WERI-Rb-1 (cell line): Measurements from ENCODE around the gene IKBKE.

ENCODE experiments used
- DNase-seq: peaks from one replicate; pipeline ENCODE4 v3.0.0-alpha.2; 2020
- H3K27ac ChIP-seq: fragments of 250-450 bp; sonication (Bioruptor Pico); 2 replicates; pipeline ENCODE4 v1.5.1; 2020; ENCODE audit warnings: mild to moderate bottlenecking, moderate library complexity
- H3K27me3 ChIP-seq: fragments of 250-450 bp; sonication (Bioruptor Pico); 2 replicates; pipeline ENCODE4 v1.5.1; 2021; ENCODE audit warnings: mild to moderate bottlenecking, low read depth, moderate library complexity; ENCODE audit not compliant: insufficient read depth, severe bottlenecking
- H3K36me3 ChIP-seq: fragments of 250-450 bp; sonication (Bioruptor Pico); 2 replicates; pipeline ENCODE4 v1.5.1; 2020; ENCODE audit warnings: mild to moderate bottlenecking, moderate library complexity
- H3K4me3 ChIP-seq: 2 replicates; pipeline ENCODE4 v1.5.1; 2011; ENCODE audit warnings: low read depth, mild to moderate bottlenecking, control low read depth, low read length
- H3K9me3 ChIP-seq: fragments of 250-450 bp; sonication (Bioruptor Pico); 2 replicates; pipeline ENCODE4 v1.5.1; 2021; ENCODE audit warnings: mild to moderate bottlenecking, moderate library complexity; ENCODE audit not compliant: severe bottlenecking
- TF ChIP-seq, protein P1 (sequence below): IDR thresholded peaks from 2 replicates; pipeline ENCODE4 v1.5.1; 2011; ENCODE audit warnings: low read depth, mild to moderate bottlenecking, control low read depth, inconsistent platforms, low read length

The IKBKE gene

DNA sequence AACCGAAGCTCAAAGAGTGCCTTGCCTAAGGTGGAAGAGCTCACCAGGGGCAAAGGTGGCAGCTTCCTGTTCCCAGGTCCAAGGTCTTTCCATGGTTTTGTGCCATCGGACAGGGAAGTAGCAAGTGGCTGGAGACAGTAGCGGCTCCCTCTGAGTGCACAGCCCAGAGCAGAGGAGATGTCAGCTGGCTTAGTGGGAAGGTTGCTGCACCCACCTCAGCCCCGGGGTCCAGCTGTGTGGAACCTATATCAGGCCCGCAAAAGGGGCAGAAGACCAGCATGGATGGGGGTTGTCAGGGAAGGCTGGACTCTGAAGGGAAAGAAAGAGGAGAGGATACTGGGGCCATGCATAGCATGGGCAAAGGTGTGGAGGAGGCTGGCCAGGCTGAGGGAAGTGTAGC lies 6.8 kb downstream of the IKBKE start:
- H3K4me3 ChIP-seq: no peak overlapping the region
- no peaks in the 10 kb centered on the region for H3K27me3 ChIP-seq
- H3K36me3 ChIP-seq: no peaks in the 10 kb centered on the region
- no peak overlapping the region for H3K27ac ChIP-seq
- DNase-seq: no peak
- H3K9me3 ChIP-seq: no peaks in the 10 kb centered on the region
- TF ChIP-seq, protein P1, sequence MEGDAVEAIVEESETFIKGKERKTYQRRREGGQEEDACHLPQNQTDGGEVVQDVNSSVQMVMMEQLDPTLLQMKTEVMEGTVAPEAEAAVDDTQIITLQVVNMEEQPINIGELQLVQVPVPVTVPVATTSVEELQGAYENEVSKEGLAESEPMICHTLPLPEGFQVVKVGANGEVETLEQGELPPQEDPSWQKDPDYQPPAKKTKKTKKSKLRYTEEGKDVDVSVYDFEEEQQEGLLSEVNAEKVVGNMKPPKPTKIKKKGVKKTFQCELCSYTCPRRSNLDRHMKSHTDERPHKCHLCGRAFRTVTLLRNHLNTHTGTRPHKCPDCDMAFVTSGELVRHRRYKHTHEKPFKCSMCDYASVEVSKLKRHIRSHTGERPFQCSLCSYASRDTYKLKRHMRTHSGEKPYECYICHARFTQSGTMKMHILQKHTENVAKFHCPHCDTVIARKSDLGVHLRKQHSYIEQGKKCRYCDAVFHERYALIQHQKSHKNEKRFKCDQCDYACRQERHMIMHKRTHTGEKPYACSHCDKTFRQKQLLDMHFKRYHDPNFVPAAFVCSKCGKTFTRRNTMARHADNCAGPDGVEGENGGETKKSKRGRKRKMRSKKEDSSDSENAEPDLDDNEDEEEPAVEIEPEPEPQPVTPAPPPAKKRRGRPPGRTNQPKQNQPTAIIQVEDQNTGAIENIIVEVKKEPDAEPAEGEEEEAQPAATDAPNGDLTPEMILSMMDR: no peak

DNA sequence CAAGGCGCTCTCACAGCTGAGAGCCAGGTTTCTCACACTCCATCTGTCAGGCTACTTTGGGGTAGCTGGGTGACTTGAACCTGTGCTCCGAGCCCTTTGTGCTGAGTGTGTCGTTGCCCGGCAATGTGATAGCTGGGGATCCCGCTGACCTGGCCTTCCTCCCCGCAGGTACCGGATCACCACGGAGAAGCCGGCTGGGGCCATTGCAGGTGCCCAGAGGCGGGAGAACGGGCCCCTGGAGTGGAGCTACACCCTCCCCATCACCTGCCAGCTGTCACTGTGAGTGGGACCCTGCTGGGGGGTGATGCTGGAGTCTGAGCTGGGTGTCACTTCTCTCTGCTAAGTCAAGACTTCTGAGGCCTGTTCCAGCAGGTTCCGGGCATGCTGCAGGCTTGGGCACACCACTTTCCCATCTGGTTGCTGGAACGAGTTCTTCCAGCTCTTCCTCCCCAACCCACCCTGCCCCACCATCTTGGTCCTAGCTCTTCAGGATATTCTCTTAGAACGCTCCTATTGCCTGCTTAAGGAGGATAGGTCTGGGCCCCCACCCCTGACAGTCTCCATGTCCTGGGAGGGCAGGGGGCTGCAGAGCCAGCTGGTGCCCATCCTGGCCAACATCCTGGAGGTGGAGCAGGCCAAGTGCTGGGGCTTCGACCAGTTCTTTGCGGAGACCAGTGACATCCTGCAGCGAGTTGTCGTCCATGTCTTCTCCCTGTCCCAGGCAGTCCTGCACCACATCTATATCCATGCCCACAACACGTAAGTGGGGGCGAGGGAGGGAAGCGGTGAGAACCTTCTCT lies 7.5 kb downstream of the IKBKE start:
- no peak for DNase-seq
- no peak overlapping the region for H3K4me3 ChIP-seq
- TF ChIP-seq, protein P1: no peak
- no peaks in the 10 kb centered on the region for H3K27me3 ChIP-seq
- no peaks in the 10 kb centered on the region for H3K9me3 ChIP-seq
- no peak overlapping the region for H3K27ac ChIP-seq
- no peaks in the 10 kb centered on the region for H3K36me3 ChIP-seq

DNA sequence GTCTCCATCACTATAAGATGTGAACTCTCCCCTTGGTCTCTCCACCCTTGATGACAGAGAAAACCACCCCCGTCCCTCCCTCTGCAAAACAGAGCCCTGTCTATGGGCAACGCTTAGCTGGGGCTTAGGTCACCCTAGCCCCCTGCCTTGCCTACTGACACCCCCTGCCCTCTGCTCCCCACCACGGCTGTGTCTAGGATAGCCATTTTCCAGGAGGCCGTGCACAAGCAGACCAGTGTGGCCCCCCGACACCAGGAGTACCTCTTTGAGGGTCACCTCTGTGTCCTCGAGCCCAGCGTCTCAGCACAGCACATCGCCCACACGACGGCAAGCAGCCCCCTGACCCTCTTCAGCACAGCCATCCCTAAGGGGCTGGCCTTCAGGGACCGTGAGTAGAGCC lies 8.5 kb downstream of the IKBKE start:
- H3K27me3 ChIP-seq: no peaks in the 10 kb centered on the region
- H3K36me3 ChIP-seq: no peaks in the 10 kb centered on the region
- H3K9me3 ChIP-seq: no peaks in the 10 kb centered on the region
- H3K4me3 ChIP-seq: no peak overlapping the region
- H3K27ac ChIP-seq: no peak overlapping the region
- DNase-seq: no peak
- TF ChIP-seq, protein P1: no peak

DNA sequence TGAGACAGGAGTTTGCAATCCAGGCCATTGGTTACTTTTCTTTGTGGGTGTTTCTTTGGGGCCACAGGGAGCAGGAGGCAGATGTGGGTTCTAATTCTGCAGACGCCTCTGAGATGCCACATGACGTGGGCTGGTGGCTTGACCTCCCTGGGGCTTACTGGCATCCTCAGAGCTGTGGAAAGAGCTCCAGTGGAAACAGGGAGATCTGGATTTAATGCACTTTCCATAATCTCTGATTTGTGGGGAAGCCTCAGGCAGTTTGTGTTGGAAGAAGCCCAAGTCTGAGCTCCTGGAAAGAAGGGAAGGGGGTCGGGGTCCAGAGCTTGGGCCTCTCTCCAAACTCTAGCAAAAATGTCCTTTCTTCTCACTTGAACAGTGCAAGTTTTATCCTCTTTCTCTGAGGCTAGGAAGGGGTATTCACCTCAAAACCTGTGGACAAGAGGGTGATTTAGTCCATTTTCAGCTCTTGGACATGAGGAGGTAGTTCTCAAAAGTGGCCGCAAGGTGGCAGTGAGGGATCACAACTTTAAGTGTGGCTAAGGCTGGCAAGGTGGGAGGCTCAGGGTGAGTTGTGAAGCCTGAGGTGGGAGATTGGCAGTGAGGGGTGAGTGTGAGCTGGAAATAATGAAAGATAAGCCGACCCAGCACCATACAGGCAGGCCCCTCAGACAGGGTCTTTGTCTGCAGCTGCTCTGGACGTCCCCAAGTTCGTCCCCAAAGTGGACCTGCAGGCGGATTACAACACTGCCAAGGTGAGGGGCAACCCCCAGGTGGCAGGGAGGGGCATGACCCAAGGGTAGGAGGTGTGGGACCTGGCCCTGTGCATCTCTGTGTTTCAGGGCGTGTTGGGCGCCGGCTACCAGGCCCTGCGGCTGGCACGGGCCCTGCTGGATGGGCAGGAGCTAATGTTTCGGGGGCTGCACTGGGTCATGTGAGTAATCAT lies 9.2 kb downstream of the IKBKE start:
- no peaks in the 10 kb centered on the region for H3K27me3 ChIP-seq
- H3K36me3 ChIP-seq: no peaks in the 10 kb centered on the region
- no peak overlapping the region; the same call in 1 of the 2 replicates for H3K27ac ChIP-seq
- peak; percentile 88 for DNase-seq
- no peaks in the 10 kb centered on the region for H3K9me3 ChIP-seq
- TF ChIP-seq, protein P1: peak; percentile 94
- H3K4me3 ChIP-seq: no peak overlapping the region

DNA sequence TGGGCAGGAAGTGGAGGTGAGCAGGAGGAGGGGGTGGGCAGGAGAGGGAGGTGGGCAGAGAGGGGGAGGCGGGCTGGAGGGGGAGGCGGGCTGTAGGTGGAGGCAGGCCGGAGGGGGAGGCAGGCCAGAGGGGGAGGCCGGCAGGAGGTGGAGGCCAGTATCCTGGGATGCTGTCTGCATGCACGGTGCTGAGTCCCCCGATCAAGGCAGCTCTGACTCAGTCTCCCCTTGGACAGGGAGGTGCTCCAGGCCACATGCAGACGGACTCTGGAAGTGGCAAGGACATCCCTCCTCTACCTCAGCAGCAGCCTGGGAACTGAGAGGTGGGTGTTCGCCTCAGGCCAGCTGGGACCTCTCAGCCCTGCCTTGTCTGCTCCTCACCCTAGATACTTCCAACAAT lies 9.9 kb downstream of the IKBKE start:
- Histone ChIP-seq H3K27me3 (no peaks in the 10 kb centered on the region), H3K4me3 (no peak overlapping the region), H3K27ac (no peak overlapping the region), H3K9me3 (no peaks in the 10 kb centered on the region), H3K36me3 (no peaks in the 10 kb centered on the region)
- DNase-seq: no peak
- TF ChIP-seq, protein P1: no peak
